Stimulated activated CD8-positive, alpha-beta memory T cell treated with anti-CD3 and anti-CD28 coated beads, Interleukin-4, amount 100 ng/mL, for 24 hours (primary cell): ENCODE data around the gene FXYD7.
"Not testable (repeated sequence)": the region's sequence is repeated elsewhere in the genome, so short reads cannot be mapped to it uniquely, and the experiment has no call there.

Source experiments
- DNase-seq: peaks from one replicate; pipeline ENCODE4 v3.0.0-alpha.2; 2020; ENCODE audit warnings: low read depth

FXYD7 gene

DNA sequence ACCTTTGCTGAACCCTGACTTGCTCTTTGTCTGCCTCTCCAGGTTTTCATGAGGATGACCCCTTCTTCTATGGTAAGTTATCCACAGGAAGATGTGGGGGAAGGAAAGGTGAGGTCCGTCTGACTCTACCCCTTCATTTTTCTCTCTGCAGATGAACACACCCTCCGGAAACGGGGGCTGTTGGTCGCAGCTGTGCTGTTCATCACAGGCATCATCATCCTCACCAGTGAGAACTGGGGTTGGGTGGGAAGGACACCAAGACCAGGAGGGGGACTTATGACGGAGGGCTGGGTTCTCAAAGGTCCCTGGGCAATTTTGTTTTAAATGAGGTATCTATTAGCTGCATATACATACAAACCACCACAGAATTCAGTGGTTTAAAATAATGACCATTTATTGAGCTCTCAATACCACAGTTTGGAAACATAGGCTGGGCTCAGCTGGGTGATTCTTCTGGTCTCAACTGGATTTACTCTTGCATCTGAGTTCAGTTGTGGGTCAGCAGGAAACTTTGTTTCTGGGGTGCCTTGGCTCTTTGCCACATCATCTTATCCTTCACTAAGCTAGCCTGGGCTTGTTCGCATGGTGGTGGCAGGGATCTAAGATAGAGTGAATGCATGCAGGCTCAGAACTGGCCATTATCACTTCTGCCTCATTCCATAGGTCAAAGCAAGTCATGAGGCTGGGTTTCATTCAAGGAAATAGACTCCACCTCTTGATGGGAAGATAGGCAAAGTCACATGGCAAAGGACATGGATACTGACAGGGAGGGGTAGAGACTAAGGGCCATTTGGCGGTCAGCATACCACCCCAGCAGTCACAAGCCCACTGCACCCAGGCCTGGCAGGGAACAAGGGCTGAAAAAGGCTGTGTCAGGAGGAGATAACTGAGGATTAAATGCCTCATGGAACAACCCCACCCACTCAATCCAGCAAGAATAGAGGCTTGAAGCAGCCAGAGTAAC is 23.3 kb downstream of the FXYD7 start:
- DNase-seq = no peak

DNA sequence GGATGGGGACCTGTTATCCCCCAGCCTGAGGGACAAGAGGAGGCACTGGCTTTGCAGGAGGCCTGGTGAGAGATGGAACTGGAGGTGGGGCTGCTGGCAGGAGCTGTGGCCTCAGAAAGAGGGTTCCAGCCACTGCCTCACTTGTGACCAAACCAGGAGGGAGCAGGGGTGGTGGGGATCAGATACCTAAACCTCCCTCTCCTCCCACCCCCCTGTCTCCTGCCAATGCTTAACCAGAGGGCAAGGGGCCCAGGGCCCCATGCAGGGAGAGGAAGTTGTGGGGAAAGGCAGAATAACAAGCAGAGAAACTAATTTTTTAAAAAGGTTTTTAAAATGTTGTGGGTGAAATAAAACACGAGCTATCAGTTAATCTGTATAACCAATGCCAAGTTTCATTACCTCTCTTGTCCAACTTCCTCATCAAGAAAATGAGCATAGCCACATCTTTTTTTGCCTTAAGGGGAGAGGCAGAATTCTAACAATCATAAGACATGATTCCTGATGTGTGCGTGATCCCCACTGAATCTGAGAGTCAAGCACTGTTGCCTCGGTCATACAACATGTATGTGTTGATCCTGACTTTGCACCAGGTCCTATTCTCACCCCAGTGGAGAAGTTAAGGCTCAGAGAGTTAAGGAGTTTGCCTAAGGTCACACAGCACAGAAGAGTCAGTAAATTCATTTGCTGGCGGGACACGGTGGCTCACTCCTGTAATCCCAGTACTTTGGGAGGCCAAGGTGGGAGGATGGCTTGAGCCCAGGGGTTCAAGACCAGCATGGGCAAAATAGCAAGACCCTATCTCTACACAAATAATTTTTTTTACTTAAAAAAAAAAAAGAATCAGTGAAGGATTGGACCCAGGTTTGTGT is 24.4 kb downstream of the FXYD7 start:
- DNase-seq = no peak

DNA sequence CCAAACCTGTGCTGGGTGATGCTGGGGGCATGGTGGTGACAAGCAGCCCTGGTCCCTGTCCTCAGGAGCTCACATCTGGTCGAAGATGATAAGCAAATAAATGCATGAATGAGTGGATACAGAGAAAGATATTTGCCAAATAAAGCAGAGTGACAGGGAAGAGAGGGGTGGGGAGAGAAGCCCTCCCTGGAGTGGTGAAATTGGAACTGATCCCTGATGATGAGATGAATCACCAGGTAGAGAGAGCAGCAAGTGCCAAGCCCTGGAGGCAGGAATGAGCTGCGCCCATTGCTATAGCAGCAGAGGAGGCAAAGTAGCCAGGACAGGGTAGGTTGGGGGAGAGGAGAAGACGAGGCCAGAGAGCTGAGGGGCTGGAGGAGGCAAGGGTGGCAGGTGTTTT is 25.1 kb downstream of the FXYD7 start:
- DNase-seq = no peak

DNA sequence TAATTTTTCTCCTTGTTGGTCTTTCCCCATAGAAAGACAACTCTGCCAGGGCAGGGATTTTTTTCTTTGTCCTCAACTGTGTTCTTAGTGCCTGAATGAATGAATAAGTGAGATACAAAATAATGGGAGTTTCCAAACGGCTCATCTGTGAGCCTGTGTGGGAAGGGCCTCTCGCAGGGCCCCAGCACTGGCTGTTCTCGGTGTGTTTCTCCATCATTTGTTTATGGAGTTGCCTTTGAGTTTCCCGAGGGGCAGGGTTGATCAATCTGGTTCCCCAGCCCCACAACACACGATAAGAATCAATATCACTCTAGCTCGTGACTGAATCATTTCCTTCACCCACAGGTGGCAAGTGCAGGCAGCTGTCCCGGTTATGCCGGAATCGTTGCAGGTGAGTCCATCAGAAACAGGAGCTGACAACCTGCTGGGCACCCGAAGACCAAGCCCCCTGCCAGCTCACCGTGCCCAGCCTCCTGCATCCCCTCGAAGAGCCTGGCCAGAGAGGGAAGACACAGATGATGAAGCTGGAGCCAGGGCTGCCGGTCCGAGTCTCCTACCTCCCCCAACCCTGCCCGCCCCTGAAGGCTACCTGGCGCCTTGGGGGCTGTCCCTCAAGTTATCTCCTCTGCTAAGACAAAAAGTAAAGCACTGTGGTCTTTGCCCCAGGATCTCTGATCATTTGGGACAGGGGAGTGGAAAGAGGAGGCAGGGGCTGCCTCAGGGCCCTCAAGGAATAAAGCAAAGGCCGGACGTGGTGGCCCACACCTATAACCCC is 26.4 kb downstream of the FXYD7 start:
- DNase-seq = no peak

DNA sequence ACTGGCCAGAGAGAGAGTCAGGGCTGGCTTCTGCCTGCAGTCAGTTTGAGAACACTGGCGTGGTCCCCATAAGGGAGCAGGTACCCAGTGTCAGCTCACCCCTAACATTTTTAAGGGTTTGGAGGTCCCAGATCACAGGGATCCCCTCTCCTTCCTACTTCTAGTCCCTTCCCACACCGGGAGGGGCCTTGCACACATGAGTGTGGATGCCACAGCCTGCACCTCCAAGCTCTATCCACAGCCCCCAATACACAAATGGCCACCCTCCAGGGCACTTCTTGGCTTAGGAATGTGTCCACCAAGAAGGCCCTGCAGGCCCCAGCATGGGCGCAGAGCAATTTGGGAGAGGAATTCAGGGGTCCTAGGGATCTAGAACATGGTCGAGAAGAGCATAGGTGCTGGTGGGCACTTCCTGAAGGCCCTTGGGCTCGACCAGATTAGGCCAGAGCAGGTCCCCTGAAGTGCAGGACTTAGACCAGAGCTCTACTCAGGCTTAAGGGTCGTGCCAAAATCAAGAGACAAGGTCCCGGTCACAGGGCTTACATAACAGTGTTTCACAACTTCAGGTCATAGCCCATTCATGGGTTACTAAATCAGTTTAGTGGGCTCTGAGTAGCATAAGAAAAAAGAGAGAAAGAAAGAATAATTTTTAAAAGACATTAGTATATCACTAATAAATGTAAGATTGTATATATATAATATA is 27.5 kb downstream of the FXYD7 start:
- DNase-seq = no peak

DNA sequence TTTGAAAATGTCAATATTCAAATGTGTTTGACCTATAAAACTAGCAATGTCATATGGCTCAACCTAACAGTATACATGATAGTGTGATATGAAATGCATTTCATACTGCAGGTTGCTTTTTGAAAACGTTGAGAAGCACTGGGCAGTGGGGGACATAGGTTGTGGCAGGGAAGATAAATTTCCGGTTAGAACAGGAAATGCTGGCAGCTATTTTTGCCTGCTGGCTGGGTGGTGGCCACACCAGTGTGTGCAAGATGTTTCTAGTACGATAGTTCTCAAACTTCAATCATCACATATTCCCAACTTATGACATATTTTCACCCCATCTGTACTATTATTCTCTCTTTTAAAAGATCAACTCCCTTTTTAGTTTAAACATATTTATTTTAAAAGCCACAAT is 28.7 kb downstream of the FXYD7 start:
- no peak for DNase-seq

DNA sequence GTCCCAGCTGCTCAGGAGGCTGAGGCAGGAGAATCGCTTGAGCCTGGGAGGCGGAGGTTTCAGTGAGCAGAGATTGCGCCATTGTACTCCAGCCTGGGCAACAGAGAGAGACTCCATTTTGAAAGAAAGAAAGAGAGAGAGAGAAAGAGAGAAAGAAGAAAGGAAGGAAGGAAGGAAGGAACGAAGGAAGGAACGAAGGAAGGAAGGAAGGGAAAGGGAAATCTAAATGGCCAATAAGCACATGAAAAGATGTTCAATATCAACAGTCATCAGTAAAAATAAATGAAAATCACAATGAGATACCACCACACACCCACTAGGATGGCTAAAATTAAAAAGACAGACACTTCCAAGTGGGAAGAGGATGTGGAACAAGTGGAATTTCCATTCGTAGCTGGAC is 31.2 kb downstream of the FXYD7 start:
- no peak for DNase-seq

DNA sequence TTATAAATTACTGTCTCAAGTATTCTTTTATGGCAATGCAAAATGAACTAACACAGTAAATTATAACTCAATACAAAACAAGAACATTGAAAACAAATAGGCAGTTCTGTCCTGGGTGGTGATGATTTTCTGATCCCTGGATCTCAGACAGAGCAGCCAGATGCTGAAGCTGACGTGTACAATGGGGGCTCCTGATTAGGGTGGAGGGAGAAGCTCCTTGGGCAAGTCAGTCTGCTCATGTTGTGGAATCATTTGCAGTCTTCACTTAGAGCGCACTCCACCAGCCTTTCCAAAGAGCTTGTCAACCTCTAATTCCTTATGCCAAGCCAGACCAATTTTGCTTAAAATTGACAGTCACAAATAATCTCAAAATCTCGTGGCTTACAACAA is 33.1 kb downstream of the FXYD7 start:
- no peak for DNase-seq

DNA sequence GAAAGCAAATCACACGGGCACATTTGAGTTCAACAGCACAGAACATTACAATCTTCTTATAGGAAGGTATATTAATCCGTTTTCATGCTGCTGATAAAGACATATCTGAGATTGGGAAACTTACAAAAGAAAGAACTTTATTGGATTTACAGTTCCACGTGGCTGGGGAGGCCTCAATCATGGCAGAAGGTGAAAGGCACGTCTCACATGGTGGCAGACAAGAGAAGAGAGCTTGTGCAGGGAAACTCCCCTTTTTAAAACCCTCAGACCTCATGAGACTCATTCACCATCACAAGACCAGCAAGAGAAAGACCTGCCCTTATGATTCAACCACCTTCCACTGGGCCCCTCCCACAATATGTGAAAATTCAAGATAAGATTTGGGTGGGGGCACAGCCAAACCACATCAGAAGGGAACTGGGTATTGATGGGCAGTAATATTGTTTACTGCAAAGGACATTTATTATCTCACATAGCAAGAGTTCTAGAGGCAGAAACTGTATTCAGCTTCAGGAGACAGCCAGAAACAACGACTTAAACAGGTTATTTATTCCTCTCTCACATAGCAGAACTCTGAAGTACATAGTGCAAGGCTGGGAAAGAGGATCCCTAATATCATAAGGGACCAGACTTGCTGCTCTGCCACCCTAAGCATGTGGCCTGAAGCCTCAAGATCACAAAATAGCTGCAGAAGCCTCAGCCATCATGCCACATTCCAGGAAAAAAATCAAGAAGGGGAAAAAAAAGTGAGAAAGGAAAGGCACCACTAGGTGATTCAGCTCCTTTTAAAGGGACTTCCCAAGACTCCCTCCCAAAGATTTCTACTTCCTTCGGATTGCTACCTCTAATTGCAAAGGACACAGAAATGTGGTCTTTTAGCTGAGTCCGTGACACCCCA is 34.6 kb downstream of the FXYD7 start:
- no peak for DNase-seq

DNA sequence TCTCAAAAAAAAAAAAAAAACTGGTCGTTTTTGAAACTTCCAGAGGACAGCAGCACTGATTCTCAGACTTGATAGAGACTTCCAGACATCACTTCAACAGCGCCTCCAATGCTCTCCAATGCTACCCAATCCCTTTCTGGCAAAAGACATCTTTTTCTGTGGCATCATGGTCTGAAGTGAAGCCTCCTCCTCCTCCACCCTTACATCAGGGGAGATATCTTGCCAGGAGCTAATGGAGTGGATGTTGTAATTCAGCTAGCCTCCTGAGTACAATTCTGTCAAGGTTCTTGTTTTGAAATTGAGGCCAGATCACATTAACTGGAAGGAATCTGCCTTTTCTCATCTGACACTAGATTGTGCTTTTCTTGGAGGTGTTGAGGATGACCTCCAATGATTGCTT is 35.6 kb downstream of the FXYD7 start:
- no peak for DNase-seq

DNA sequence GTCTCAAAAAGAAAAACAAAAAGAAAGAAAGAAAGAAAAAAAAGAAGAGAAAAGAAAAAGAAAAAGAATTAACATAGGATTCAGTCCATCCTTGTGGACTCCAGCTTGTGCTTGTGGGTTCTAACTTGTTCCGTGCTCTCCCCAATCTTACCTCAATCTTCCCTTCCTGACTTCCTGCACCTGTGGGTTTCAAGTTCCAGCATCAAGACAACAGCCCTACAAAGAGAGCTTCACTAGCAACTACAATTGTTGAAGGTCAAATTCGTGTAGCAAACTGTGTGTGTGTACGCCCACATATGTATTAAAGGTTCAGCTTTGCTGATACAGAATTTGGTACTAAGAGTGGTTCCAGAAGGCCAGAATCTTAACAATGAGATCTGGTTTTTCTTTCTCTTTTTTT is 36.8 kb downstream of the FXYD7 start:
- DNase-seq = no peak

DNA sequence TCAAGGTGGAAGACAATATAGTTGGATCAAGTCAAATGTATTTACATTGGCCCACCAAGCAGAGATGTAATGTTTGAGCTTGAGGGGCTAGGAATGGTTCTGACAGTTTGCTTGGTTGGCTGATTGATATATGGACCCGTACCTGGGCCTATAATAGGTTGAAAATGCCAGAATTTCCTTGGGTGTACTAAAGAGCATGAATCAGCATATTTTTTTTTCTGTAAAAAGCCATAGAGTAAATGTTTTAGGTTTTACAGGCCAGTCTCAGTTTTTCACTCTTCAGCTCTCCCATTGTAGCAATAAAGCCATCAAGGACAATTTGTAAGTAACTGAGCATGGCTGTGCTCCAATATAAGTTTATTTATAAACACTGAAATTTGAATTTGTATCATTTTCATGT is 38.3 kb downstream of the FXYD7 start:
- DNase-seq = no peak

DNA sequence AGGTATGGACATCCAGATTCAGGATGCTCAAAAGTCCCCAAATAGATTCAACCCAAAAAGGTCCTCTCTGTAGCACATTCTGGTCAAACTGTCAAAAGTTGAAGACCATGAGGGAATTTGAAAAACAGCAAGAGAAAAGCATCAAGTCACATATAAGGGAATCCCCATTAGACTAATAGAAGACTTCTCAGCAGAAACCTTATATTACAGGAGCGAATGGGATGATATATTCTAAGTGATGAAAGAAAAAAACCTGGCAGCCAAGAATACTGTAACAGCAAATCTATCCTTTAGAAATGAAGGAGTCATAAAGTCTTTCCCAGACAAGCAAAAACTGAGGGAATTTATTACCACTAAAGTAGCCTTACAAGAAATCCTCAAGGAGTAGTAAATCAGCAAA is 41.2 kb downstream of the FXYD7 start:
- no peak for DNase-seq

DNA sequence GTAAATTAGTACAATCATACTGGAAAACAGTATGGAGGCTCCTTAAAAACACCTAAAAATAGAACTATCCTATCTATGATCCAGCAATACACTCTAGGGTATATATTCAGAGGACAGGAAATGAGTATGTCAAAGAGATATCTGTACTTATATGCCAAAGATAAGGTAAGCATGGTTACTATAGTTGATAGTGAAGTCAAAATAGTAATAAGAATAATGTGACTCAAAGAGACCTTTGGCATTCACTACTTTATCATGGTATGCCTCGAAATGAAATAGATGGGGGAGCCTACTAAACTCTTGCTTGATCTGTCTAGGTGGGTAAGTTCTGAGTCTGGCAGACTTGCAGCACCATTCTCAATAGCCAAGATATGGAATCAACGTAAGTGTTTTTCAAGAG is 41.8 kb downstream of the FXYD7 start:
- no peak for DNase-seq

DNA sequence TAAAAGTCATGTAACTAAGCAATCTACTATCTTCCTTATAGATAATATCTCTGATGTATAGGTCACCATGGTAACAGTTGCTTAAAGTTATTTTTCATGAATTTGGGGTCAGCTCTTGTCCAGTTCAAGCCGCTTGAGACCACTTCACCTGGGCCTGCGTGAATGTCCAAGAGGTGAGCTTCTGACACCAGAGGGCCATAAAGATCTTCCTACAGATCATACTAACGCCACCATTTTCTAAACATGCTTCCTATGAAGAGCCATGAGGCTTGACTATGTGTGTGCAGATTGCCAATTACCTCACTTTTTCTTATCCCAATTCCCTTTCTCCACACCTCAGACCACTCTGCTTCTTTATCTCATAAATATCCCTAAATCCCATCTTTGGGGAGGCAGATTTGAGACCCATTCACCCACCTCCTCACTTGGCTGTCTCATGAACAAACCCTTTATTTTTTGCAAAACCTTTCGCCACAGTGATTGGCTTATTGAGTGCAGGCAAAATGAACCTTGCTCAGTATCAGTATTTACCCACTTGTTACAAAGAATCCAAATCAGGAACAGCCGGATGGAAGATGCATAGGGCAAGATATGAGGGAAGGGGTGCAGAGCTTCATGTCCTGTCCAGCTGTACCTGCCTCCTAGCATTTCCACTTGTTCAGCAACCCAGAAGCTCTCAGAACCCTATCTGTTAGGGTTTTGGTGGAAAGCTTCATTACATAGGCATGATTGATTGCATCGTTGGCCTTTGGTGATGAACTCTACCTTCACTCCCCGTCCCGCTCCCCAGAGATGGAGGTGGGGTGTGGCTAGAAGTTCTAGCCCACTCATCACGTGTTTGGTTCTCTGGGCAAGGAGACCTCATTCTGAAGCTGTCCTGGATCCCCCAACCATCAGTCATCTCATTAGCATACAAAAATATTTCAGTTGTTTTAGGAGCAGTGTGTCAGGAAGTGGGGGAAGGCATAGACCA is 51.2 kb downstream of the FXYD7 start:
- DNase-seq = no peak

DNA sequence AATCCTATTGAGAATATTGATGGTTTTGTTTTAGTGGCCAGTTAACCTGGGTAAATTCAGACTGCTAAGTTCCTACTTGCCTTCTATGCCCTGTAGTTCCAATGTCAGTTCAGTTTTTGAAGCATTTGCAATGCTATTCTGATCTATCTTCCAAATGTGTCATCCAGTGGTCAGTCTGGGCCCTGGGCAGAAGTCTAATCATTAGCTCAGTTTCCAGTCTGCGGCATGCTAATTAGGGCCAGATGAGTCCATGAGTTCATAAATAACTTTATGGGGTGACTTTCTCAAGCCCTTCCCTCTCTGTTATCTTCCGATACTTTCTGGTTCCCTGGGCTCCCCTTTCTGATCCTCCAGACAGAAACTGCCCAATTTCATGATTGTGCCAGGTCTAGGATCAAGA is 52.8 kb downstream of the FXYD7 start:
- no peak for DNase-seq

DNA sequence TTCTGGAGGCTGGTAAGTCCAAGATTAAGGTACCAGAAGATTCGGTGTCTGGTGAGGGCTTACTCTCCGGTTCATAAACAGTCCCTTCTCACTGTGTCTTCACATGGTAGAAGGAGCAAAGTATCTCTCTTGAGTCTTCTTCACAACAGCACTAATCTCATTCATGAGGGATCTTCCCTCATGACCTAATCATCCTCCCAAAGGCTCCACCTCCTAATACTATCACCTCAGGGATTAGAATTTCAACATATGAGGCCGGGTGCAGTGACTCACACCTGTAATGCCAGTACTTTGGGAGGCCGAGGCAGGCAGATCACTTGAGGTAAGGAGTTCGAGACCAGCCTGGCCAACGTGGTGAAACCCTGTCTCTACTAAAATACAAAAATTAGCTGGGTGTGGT is 53.8 kb downstream of the FXYD7 start:
- DNase-seq = not testable (repeated sequence)

DNA sequence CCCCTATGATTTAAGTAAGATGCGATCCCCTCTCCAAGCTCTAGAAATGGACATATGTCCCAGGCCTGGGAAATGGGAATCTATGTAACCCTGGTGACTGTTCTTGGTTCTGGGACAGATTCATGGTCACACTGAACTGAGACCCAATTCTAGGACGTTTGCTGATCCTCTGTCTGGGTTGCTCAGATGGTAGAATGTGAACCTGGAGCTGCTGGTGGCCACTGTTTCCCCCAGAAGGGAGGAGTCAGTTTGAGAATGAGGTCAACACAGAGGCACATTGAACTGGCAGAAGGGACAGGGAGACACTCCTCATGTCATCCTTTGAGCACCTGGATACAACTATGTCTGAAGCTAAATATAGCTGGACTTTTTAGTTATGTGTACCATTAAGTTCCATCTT is 56.4 kb downstream of the FXYD7 start:
- DNase-seq = no peak
